Upper lobe of left lung (tissue), 6 donors: ENCODE data around the gene GALNT5. TPM values are rescaled to one million over a fixed set of nuclear protein-coding genes. Genes with fewer than 3 reads are reported as not detected.

Experiments
- ATAC-seq, 2 donors: fragments of 200-7000 bp; cut with Tn5 transposase; one replicate each; pipeline ENCODE4 v1.9.1; 2022; ENCODE audit warnings: mild to moderate bottlenecking in 2 of 2, moderate library complexity in 2 of 2; ENCODE audit not compliant: low FRiP score in 2 of 2
- DNase-seq, 2 donors: peaks; one replicate each; pipeline ENCODE4 v3.0.0-alpha.2; 2019 to 2020
- H3K27ac ChIP-seq, 4 donors: fragments of 200-600 bp; sonication (generic); one replicate each; pipeline ENCODE4 v1.5.1; 2016 to 2019
- H3K27me3 ChIP-seq, 4 donors: fragments of 200-600 bp; sonication (generic); one replicate each; pipeline ENCODE4 v1.5.1; 2017 to 2019
- H3K36me3 ChIP-seq, 4 donors: fragments of 200-600 bp; sonication (generic); one replicate each; pipeline ENCODE4 v1.5.1; 2016 to 2019
- H3K4me1 ChIP-seq, 4 donors: fragments of 200-600 bp; sonication (generic); one replicate each; pipeline ENCODE4 v1.5.1; 2018 to 2019
- H3K4me3 ChIP-seq, 4 donors: fragments of 200-600 bp; sonication (generic); one replicate each; pipeline ENCODE4 v1.5.1; 2017 to 2019; ENCODE audit warnings: mild to moderate bottlenecking in 2 of 4, moderate library complexity in 1 of 4
- H3K9me3 ChIP-seq, 4 donors: fragments of 200-600 bp; sonication (generic); one replicate each; pipeline ENCODE4 v1.5.1; 2018 to 2019
- CTCF ChIP-seq, 6 experiments: fragments of 450-650 bp in 4 of 6; fragments of 200-600 bp in 2 of 6; sonication (generic) in 2 of 6; IDR thresholded peaks; one replicate each; pipeline ENCODE4 v1.5.1; 2016 to 2019; ENCODE audit warnings: antibody characterized with exemption in 6 of 6
- EP300 ChIP-seq, 4 donors: sonication (generic); formaldehyde crosslinking; IDR thresholded peaks; one replicate each; pipeline ENCODE4 v1.5.1; 2017; ENCODE audit warnings: antibody characterized with exemption in 4 of 4, control low read depth in 2 of 4
- POLR2A ChIP-seq, 4 donors: fragments of 450-650 bp; IDR thresholded peaks; one replicate each; pipeline ENCODE4 v1.5.1; 2016 to 2017; ENCODE audit warnings: antibody characterized with exemption in 4 of 4, mild to moderate bottlenecking in 2 of 4
- POLR2AphosphoS5 ChIP-seq, 2 donors: sonication (generic); formaldehyde crosslinking; IDR thresholded peaks; one replicate each; pipeline ENCODE4 v1.5.1; 2017; ENCODE audit warnings: antibody characterized with exemption in 2 of 2
- WGBS, 2 donors: methylation state at CpG; one replicate each; pipeline ENCODE4 v1.1.5; 2017 to 2018; 5-methylcytosine and 5-hydroxymethylcytosine counted together
- total RNA-seq, 6 donors: library from RNA; depleted of rRNA in 4 of 6; stranded (reverse); fragments of >200 nt in 4 of 6; gene quantifications; one replicate each; pipeline versions ENCODE4 v1.1.0 to v1.2.1, GENCODE V29; 2016 to 2021
- donor health status: DM: no; HTN: no; CAD: no; lungs with moderate emphysema.
- donor health status: DM: no; HTN: yes; CAD: no; lungs with severe emphysema.

The GALNT5 gene
- total RNA-seq, 6 donors from 2014 or later, result 23.0 to 42.9 (median 24.4) TPM

GRCh38 chr2:157255746-157256145 lies 1.8 kb upstream of the GALNT5 start:
- DNase-seq (no peak), ATAC-seq (no peak)
- Histone ChIP-seq H3K4me1 (peaks cover 0 to 14% (median 5%) of the 10 kb centered on the region in 4 donors), H3K36me3 (no peaks in the 10 kb centered on the region), H3K4me3 (no peak overlapping the region), H3K27me3 (no peaks in the 10 kb centered on the region), H3K9me3 (no peaks in the 10 kb centered on the region), H3K27ac (no peak overlapping the region)
- TF ChIP-seq POLR2AphosphoS5 (IDR thresholded peaks at IDR 0.05) (no peak), CTCF (IDR thresholded peaks at IDR 0.05) (no peak), EP300 (IDR thresholded peaks at IDR 0.05) (no peak), POLR2A (IDR thresholded peaks at IDR 0.05) (no peak)

GRCh38 chr2:157256626-157257025 lies 879 bp upstream of the GALNT5 start:
- Histone ChIP-seq H3K36me3 (no peaks in the 10 kb centered on the region), H3K4me1 (peaks cover 0 to 19% (median 5%) of the 10 kb centered on the region in 4 donors), H3K27ac (no peak overlapping the region), H3K27me3 (no peaks in the 10 kb centered on the region), H3K9me3 (no peaks in the 10 kb centered on the region), H3K4me3 (no peak overlapping the region)
- ATAC-seq, result no peak
- 81 to 90% methylated on average over 3 of the region's 3 CpGs for WGBS, 2 donors
- TF ChIP-seq CTCF (IDR thresholded peaks at IDR 0.05) (no peak), POLR2A (IDR thresholded peaks at IDR 0.05) (no peak), POLR2AphosphoS5 (IDR thresholded peaks at IDR 0.05) (no peak), EP300 (IDR thresholded peaks at IDR 0.05) (no peak)
- no peak for DNase-seq

- TF ChIP-seq POLR2AphosphoS5 (IDR thresholded peaks at IDR 0.05), result no peak
- TF ChIP-seq EP300 (IDR thresholded peaks at IDR 0.05), result no peak
- TF ChIP-seq POLR2A (IDR thresholded peaks at IDR 0.05), result no peak
- TF ChIP-seq CTCF (IDR thresholded peaks at IDR 0.05), result no peak
- Histone ChIP-seq H3K36me3 (no peaks in the 10 kb centered on the region), H3K4me3 (peak overlapping the region in 3 of 4 donors; percentile 40 to 52 (median 45)), H3K4me1 (peaks cover 0 to 19% (median 5%) of the 10 kb centered on the region in 4 donors), H3K27ac (peak overlapping the region; percentile 41 to 84 (median 62)), H3K27me3 (no peaks in the 10 kb centered on the region), H3K9me3 (no peaks in the 10 kb centered on the region)
- DNase-seq (no peak), ATAC-seq (peak; percentile 21 to 56)
- 40 to 55% methylated on average over 6 to 8 of the region's 8 CpGs for whole genome bisulfite sequencing, 2 donors
Measured at GRCh38 chr2:157258520-157259326, 1.2 kb downstream of the GALNT5 start.

GRCh38 chr2:157259386-157259785 lies 1.9 kb downstream of the GALNT5 start:
- 94 to 100% methylated on average over 2 of the region's 2 CpGs for WGBS, 2 donors
- no peaks in the 10 kb centered on the region for H3K27me3 ChIP-seq
- no peak for TF ChIP-seq POLR2A (IDR thresholded peaks at IDR 0.05)
- peak overlapping the region in 2 of 4 donors; percentile 36 to 71 for H3K27ac ChIP-seq
- peaks cover 0 to 19% (median 5%) of the 10 kb centered on the region in 4 donors for H3K4me1 ChIP-seq
- peak overlapping the region in 2 of 4 donors; percentile 45 to 52 for H3K4me3 ChIP-seq
- no peaks in the 10 kb centered on the region for H3K36me3 ChIP-seq
- ATAC-seq (no peak), DNase-seq (no peak)
- H3K9me3 ChIP-seq, result no peaks in the 10 kb centered on the region

- Histone ChIP-seq H3K4me1 (peaks cover 0 to 19% (median 5%) of the 10 kb centered on the region in 4 donors), H3K4me3 (peak overlapping the region in 2 of 4 donors; percentile 0 to 45), H3K27ac (peak overlapping the region in 3 of 4 donors; percentile 36 to 71 (median 62)), H3K27me3 (no peaks in the 10 kb centered on the region), H3K9me3 (no peaks in the 10 kb centered on the region), H3K36me3 (no peaks in the 10 kb centered on the region)
- no peak for ATAC-seq
- 86 to 95% methylated on average over 2 of the region's 2 CpGs for WGBS, 2 donors
- no peak for DNase-seq
- no peak for TF ChIP-seq EP300 (IDR thresholded peaks at IDR 0.05)
- TF ChIP-seq POLR2AphosphoS5 (IDR thresholded peaks at IDR 0.05), result no peak
- TF ChIP-seq CTCF (IDR thresholded peaks at IDR 0.05), result no peak
- no peak for TF ChIP-seq POLR2A (IDR thresholded peaks at IDR 0.05)
Measured at GRCh38 chr2:157259960-157260359, 2.5 kb downstream of the GALNT5 start.
